GM23248 (cell line): ENCODE data around the gene CR1L.

ENCODE experiments used
- EZH2 ChIP-seq: fragments of 200-600 bp; sonication (generic); IDR thresholded peaks from 2 replicates; pipeline ENCODE4 v1.6.1; 2018; ENCODE audit warnings: antibody characterized with exemption, mild to moderate bottlenecking; ENCODE audit not compliant: insufficient read depth, poor library complexity, severe bottlenecking
- EZH2phosphoT487 ChIP-seq: fragments of 200-600 bp; sonication (generic); IDR thresholded peaks from 2 replicates; pipeline ENCODE4 v1.6.1; 2018; ENCODE audit warnings: antibody characterized with exemption, moderate library complexity, mild to moderate bottlenecking, low read depth; ENCODE audit not compliant: insufficient read depth

DNA sequence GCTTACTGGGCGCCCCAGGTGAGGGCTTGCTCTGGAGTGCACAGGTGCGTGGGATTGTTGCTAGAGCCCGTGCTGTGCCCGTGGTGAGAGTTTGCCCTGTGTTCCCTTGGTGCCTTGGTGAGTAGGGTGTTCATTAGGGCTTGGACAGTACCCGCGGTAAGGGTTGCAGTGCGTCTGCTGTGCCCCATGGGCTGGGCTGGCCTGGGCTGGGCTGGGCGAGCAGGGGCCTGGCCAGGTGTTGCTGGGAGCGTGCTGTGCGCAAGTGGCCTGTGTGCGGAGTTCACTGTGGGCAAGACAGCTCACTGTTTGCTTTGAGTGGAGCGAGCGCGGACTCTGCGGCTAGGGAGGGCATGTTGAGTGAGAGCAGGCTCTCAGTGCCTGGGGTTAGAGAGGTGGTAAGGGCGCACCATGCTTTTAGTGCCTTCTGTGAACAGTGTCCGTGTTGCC lies 725 bp downstream of the CR1L start:
- TF ChIP-seq EZH2 (no peak), EZH2phosphoT487 (no peak)
